ENCODE data around the gene CLK3.

- TF ChIP-seq YY1 (IDR thresholded peaks at IDR 0.05; ENCODE audit: insufficient read depth, insufficient read length) (no peak), SUZ12 (IDR thresholded peaks at IDR 0.05; ENCODE audit: extremely low read depth, insufficient read depth, insufficient read length) (no peak), ZNF274 (IDR thresholded peaks at IDR 0.05; ENCODE audit: low read depth, low read length) (no peak)
These were observed 46.6 kb downstream of the CLK3 start for GRCh38 chr15:74662064-74662860.

Data from NT2/D1 (cell line).